Immature natural killer cell (primary cell): ENCODE measurements around the gene TDRD3. TPM values are rescaled to one million over a fixed set of nuclear protein-coding genes. Genes with fewer than 3 reads are reported as not detected.
A peak's percentile ranks its signal among the peaks of the same experiment; 100 is the strongest.

ENCODE experiments used
- DNase-seq, 3 donors: peaks; one replicate each; pipeline ENCODE4 v3.0.0; 2022; ENCODE audit warnings: mixed read lengths in 1 of 3
- H3K27ac Mint-ChIP-seq, 6 donors: one replicate each; pipeline ENCODE4 v1.8.0; 2020; ENCODE audit warnings: mixed read lengths in 6 of 6, mild to moderate bottlenecking in 5 of 6, inconsistent platforms in 4 of 6, moderate library complexity in 3 of 6
- H3K27me3 Mint-ChIP-seq, 3 donors: one replicate each; pipeline ENCODE4 v1.8.0; 2020 to 2021; ENCODE audit warnings: low read depth in 3 of 3, mild to moderate bottlenecking in 3 of 3, mixed read lengths in 3 of 3, moderate library complexity in 3 of 3, inconsistent platforms in 1 of 3
- H3K36me3 Mint-ChIP-seq, 3 donors: one replicate each; pipeline ENCODE4 v1.8.0; 2020; ENCODE audit warnings: mixed read lengths in 3 of 3, inconsistent platforms in 2 of 3, mild to moderate bottlenecking in 2 of 3
- H3K4me1 Mint-ChIP-seq, 2 donors: one replicate each; pipeline ENCODE4 v1.8.0; 2020; ENCODE audit warnings: inconsistent platforms in 2 of 2, mild to moderate bottlenecking in 2 of 2, mixed read lengths in 2 of 2, moderate library complexity in 1 of 2
- H3K4me3 Mint-ChIP-seq, 5 donors: one replicate each; pipeline ENCODE4 v1.8.0; 2020; ENCODE audit warnings: mild to moderate bottlenecking in 5 of 5, mixed read lengths in 5 of 5, inconsistent platforms in 3 of 5, moderate library complexity in 3 of 5
- H3K9me3 Mint-ChIP-seq, 6 donors: one replicate each; pipeline ENCODE4 v1.8.0; 2020; ENCODE audit warnings: mild to moderate bottlenecking in 6 of 6, mixed read lengths in 6 of 6, inconsistent platforms in 4 of 6, moderate library complexity in 3 of 6
- polyA plus RNA-seq, 3 donors: library from polyadenylated mRNA; unstranded; fragments of 300-500 nt; fragmentation: Illumina TruSeq; gene quantifications; one replicate each; pipeline ENCODE4 v1.2.3, GENCODE V29; 2021

The TDRD3 gene
- polyA plus RNA-seq, 3 donors from 2014 or later = 3.7 to 7.9 (median 3.9) TPM

DNA sequence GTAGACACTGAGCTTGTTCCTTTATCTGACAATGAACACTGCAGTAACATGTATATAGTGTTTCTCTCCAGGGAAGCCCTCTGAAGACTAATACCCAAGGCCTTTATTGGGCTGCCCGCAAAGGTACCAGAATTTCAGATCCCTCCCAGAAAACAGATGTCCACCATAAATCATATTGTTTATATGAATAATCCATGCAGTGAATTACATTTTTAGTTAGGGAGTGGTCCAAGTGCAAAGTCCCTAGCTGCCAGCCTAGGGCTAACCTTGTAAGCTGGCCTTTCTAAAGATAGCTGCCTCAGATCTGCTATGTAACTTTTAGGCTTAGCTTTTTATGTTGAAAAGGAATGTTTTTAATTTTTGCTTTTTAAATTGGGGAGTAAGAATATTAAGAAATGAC lies 44.7 kb downstream of the TDRD3 start:
- no peak overlapping the region for H3K4me3 Mint-ChIP-seq
- no peaks in the 10 kb centered on the region for H3K36me3 Mint-ChIP-seq
- peaks cover 13 to 17% of the 10 kb centered on the region in 2 donors for H3K4me1 Mint-ChIP-seq
- no peak overlapping the region for H3K27ac Mint-ChIP-seq
- no peak for DNase-seq
- no peaks in the 10 kb centered on the region for H3K27me3 Mint-ChIP-seq
- no peaks in the 10 kb centered on the region for H3K9me3 Mint-ChIP-seq

DNA sequence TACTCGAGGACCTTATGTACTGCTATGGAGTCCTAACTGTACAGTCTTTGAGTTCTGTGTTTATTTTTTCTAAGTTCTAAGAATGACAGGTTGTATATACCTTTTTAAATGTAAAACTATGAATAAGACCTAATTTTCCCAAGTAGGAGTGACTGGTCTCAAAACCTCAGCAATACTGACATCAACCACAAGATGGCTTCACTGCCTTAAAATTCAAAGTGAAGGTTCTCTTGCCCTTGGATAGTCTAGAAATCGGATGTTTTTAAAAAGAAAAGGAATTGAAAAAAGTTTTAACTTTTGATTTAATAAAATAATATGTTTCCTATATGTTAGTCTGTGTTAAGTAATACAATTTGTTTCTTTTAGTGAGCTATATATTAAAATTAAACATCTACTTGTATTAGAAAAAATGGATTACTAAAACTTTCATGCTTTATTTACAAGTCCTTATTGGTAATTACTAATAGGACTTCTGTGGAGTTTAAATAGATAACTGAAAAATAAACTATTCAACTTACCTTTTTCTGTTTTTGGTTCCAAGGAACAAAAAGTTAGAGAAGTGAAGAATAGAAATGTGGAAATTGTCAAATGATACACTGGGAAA lies 52.0 kb downstream of the TDRD3 start:
- no peak for DNase-seq
- Mint-ChIP-seq H3K36me3 (peaks cover 0 to 3% (median 0%) of the 10 kb centered on the region in 3 donors), H3K27ac (no peak overlapping the region), H3K27me3 (peaks cover 0 to 1% (median 0%) of the 10 kb centered on the region in 3 donors), H3K4me1 (no peaks in the 10 kb centered on the region), H3K9me3 (no peaks in the 10 kb centered on the region), H3K4me3 (no peak overlapping the region)

DNA sequence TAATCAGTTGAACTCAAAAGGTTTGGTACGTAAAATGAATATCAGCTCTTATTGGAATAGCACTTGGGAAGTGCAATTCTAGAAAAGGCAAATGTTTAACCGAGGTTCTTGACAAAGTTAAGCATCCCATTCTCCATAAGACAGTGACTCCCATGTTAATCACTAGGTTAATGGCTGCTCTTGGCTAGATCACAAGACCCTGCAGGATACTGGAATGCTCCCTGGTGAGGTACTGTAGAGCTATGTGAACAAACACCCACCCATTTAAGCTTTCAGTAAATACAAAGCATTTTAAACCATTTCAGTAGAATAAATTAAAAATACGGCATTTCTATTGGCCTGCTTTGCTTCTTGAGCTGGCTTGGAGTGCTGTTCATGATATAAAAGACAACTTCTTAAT lies 56.5 kb downstream of the TDRD3 start:
- H3K27me3 Mint-ChIP-seq = no peaks in the 10 kb centered on the region
- no peaks in the 10 kb centered on the region for H3K9me3 Mint-ChIP-seq
- no peak overlapping the region for H3K27ac Mint-ChIP-seq
- peaks cover 0 to 3% (median 0%) of the 10 kb centered on the region in 3 donors for H3K36me3 Mint-ChIP-seq
- H3K4me1 Mint-ChIP-seq = no peaks in the 10 kb centered on the region
- no peak overlapping the region for H3K4me3 Mint-ChIP-seq
- DNase-seq = no peak

DNA sequence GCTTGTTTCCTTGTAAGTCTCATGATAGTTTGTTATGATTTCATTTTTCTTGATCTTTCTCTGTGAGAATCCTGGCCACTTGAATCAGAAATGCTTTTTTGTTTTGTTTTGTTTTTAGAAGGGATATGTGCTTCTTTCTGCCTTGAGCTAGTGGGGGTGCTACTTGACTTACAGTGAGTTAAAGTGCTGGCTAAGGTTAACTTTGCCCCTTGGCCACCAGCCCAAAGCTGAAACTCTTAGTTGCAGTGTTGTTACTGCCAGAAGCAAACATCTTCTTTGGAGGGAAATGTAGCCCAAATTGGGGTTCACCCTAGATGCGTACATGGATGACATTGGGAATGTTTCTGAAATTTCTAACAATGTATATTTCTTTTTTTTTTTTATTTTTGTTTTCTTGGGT lies 57.4 kb downstream of the TDRD3 start:
- no peak overlapping the region for H3K4me3 Mint-ChIP-seq
- no peaks in the 10 kb centered on the region for H3K9me3 Mint-ChIP-seq
- no peaks in the 10 kb centered on the region for H3K4me1 Mint-ChIP-seq
- H3K27ac Mint-ChIP-seq = no peak overlapping the region
- DNase-seq = no peak
- H3K27me3 Mint-ChIP-seq = no peaks in the 10 kb centered on the region
- peaks cover 0 to 3% (median 0%) of the 10 kb centered on the region in 3 donors for H3K36me3 Mint-ChIP-seq

DNA sequence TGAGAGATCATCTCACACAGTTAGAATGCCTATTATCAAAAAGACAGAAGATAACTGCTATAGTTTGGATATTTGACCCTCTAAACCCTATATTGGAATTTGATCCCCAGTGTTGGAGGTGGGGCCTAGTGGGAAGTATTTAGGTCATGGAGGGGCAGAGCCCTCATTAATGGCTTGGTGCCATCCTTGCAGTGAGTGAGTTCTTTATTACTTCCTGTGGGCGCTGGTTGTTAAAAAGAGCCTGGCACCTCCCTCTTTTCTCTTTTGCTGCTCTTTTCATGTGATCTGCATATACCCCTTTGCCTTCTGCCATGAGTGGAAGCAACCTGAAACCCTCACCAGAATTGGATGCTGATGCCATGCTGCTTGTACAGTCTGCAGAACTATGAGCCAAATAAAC lies 66.8 kb downstream of the TDRD3 start:
- peaks cover 29 to 40% of the 10 kb centered on the region in 2 donors for H3K4me1 Mint-ChIP-seq
- H3K27ac Mint-ChIP-seq = peak overlapping the region; percentile 33 to 75 (median 50)
- peak overlapping the region in 3 of 5 donors; percentile 19 to 34 (median 33) for H3K4me3 Mint-ChIP-seq
- H3K27me3 Mint-ChIP-seq = no peaks in the 10 kb centered on the region
- peaks cover 10 to 34% (median 22%) of the 10 kb centered on the region in 3 donors for H3K36me3 Mint-ChIP-seq
- no peaks in the 10 kb centered on the region for H3K9me3 Mint-ChIP-seq
- DNase-seq = peak in 2 of 3 donors; percentile 3 to 6

DNA sequence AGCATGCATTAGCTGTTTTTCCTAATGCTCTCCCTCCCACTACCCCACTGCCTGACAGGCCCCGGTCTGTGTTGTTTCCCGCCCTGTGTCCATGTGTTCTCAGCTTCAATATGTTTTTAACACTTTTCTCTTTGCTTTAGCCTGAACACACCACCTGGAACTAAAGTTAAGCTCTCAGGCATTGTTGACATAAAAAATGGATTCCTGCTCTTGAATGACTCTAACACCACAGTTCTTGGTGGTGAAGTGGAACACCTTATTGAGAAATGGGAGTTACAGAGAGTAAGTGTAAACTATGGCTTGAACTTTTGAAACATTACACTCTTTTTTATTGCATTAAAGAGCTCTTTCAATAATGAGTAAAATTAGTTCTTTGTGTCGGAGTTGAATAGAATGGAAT lies 70.1 kb downstream of the TDRD3 start:
- peak overlapping the region in 3 of 6 donors; percentile 29 to 76 (median 42) for H3K27ac Mint-ChIP-seq
- H3K4me3 Mint-ChIP-seq = no peak overlapping the region
- peaks cover 10 to 41% (median 30%) of the 10 kb centered on the region in 3 donors for H3K36me3 Mint-ChIP-seq
- DNase-seq = no peak
- H3K4me1 Mint-ChIP-seq = peaks cover 25 to 33% of the 10 kb centered on the region in 2 donors
- H3K27me3 Mint-ChIP-seq = no peaks in the 10 kb centered on the region
- no peaks in the 10 kb centered on the region for H3K9me3 Mint-ChIP-seq

DNA sequence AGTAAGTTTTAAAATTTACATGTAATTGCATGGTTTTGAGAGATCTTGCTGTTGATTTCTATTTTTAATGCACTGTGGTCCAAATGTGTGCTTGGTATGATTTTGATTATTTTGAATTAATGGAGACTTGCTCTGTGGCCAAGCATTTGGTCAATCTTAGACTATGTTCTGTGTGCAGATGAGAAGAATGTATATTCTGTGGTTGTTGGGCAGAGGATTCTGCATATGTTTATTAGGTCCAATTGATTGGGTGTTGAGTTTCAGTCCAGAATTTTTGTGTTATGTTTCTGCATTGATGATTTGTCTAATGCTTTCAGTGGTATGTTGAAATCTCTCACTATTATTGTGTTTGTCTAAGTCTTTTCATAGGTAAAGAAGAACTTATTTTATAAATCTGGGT lies 82.3 kb downstream of the TDRD3 start:
- H3K27ac Mint-ChIP-seq = no peak overlapping the region
- H3K27me3 Mint-ChIP-seq = no peaks in the 10 kb centered on the region
- peaks cover 0 to 10% (median 2%) of the 10 kb centered on the region in 6 donors for H3K9me3 Mint-ChIP-seq
- no peak for DNase-seq
- peaks cover 37 to 77% (median 75%) of the 10 kb centered on the region in 3 donors for H3K36me3 Mint-ChIP-seq
- H3K4me3 Mint-ChIP-seq = no peak overlapping the region
- H3K4me1 Mint-ChIP-seq = peaks cover 5 to 30% of the 10 kb centered on the region in 2 donors

DNA sequence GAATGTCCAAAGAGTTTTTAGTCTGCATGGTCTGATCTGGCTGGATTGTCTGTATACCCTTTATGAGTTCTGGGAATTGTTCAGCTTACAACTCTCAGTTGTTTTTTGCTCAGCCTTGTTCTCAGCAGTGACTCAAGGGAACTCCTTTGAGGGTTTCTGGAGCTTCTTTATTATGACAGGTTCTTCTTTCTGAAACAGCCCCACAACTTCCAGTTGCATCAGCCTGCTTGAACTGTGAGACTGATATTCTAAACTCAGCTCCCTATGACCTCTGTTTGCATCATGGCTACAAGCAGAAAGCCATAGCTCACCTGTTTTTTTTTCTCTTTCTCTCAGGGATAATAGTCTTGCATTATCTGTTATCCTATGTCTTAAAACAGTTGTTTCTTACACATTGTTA lies 85.0 kb downstream of the TDRD3 start:
- Mint-ChIP-seq H3K27me3 (no peaks in the 10 kb centered on the region), H3K27ac (no peak overlapping the region), H3K36me3 (peaks cover 48 to 70% (median 70%) of the 10 kb centered on the region in 3 donors), H3K4me3 (no peak overlapping the region), H3K4me1 (peaks cover 5 to 30% of the 10 kb centered on the region in 2 donors), H3K9me3 (peaks cover 0 to 10% (median 2%) of the 10 kb centered on the region in 6 donors)
- no peak for DNase-seq

DNA sequence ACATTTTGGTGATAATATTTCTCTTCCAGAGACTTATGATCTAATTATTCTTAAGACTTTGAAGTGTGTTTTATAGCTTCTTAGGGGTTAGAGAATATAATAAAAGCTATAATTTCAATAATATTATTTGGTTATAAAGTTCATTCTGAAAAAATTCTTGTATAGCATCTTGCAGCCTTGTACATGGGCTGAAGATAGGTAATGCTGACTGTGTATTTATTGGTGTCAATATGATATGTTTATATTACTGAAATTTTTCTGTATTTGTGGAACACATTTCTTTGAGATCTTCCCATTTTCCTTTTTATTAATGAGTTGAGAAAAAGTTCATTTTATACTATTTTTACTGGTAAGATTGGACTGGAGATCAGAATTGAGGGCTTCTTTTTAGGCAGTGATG lies 87.8 kb downstream of the TDRD3 start:
- Mint-ChIP-seq H3K9me3 (peaks cover 0 to 15% (median 3%) of the 10 kb centered on the region in 6 donors), H3K4me3 (no peak overlapping the region), H3K36me3 (peaks cover 55 to 70% (median 69%) of the 10 kb centered on the region in 3 donors), H3K27me3 (no peaks in the 10 kb centered on the region), H3K27ac (no peak overlapping the region), H3K4me1 (peaks cover 6 to 25% of the 10 kb centered on the region in 2 donors)
- DNase-seq = no peak

DNA sequence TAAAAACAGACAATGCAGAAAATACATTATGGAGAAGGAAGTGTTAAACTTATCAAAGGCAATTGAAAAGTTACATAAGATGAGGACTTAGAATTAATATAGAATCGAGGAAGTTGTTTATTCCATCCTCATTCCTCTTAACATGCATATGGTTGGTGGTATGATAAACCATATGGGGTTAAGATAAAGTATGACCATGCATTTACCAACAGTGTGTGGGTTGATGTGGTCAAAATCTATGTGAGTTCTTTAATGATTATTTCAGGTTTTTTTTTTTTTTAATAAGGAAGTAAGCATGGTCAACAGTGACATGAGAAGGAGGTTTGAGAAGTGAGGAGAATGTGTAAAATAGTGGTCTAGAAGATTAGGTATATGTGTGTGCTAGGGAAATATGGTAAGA lies 94.5 kb downstream of the TDRD3 start:
- DNase-seq = no peak
- no peak overlapping the region for H3K4me3 Mint-ChIP-seq
- peaks cover 0 to 5% (median 3%) of the 10 kb centered on the region in 6 donors for H3K9me3 Mint-ChIP-seq
- H3K27me3 Mint-ChIP-seq = no peaks in the 10 kb centered on the region
- H3K4me1 Mint-ChIP-seq = peaks cover 6 to 13% of the 10 kb centered on the region in 2 donors
- no peak overlapping the region for H3K27ac Mint-ChIP-seq
- H3K36me3 Mint-ChIP-seq = peaks cover 55 to 70% (median 67%) of the 10 kb centered on the region in 3 donors

DNA sequence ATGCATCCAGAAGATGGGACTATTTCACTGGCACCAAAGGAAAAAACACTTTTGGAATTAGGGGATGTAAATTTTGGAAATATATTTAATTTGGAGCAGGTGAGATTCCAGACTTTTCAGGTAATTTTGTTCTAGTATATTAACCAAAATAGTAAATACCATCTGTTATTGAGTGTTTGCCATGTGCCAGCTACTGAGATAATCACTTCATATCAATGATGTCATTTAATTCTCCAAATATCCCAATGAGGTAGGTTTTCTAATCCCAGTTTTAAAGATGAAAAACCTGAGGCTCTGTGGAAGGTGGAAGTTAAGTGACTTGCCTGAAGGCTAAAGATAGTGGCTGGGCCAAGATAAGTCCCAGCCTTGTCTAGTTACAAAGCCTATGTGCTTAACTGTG lies 95.2 kb downstream of the TDRD3 start:
- Mint-ChIP-seq H3K4me3 (no peak overlapping the region), H3K4me1 (peaks cover 6 to 13% of the 10 kb centered on the region in 2 donors), H3K27me3 (no peaks in the 10 kb centered on the region), H3K27ac (no peak overlapping the region), H3K9me3 (peaks cover 0 to 5% (median 3%) of the 10 kb centered on the region in 6 donors), H3K36me3 (peaks cover 55 to 70% (median 70%) of the 10 kb centered on the region in 3 donors)
- DNase-seq = no peak

DNA sequence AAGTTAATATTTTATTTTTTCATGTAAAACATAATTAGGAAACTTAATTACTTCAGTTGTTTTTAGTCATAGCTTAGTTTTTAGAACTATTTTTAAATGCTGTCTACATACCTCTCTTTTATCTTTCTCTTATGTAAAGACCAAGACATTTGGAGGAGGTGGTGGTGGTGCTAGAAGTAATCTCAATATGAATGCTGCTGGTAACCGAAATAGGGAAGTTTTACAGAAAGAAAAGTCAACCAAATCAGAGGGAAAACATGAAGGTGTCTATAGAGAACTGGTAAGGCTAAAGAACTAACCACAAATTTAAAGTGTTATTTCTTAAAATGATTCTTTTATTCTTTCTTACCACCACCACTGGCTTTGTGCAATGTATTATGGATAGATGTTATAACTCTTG lies 97.3 kb downstream of the TDRD3 start:
- no peak overlapping the region for H3K27ac Mint-ChIP-seq
- DNase-seq = no peak
- no peak overlapping the region for H3K4me3 Mint-ChIP-seq
- H3K4me1 Mint-ChIP-seq = peaks cover 0 to 6% of the 10 kb centered on the region in 2 donors
- peaks cover 0 to 9% (median 0%) of the 10 kb centered on the region in 6 donors for H3K9me3 Mint-ChIP-seq
- peaks cover 54 to 74% (median 72%) of the 10 kb centered on the region in 3 donors for H3K36me3 Mint-ChIP-seq
- no peaks in the 10 kb centered on the region for H3K27me3 Mint-ChIP-seq

DNA sequence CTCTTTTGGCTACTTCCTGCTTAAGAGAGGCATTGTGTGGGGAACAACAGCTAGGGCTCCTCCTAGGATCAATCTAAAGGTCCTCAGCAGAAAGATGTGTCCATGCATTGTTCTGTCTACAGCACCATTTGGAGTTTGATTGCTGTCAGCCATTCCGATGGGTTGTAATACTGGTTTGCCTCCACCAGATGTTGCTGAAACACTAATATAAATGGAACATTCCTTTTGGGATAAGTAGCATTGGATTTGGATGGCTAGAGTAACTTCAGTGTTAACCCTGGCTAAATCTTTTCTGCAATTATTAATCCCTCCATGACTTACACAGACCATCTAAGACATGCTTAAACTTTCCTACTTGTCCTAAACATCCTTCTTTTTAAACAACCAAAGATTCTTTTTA lies 104.2 kb downstream of the TDRD3 start:
- no peaks in the 10 kb centered on the region for H3K4me1 Mint-ChIP-seq
- no peak for DNase-seq
- no peak overlapping the region for H3K4me3 Mint-ChIP-seq
- peaks cover 13 to 43% (median 32%) of the 10 kb centered on the region in 6 donors for H3K9me3 Mint-ChIP-seq
- H3K27me3 Mint-ChIP-seq = peaks cover 0 to 2% (median 0%) of the 10 kb centered on the region in 3 donors
- no peak overlapping the region for H3K27ac Mint-ChIP-seq
- peaks cover 74 to 88% (median 83%) of the 10 kb centered on the region in 3 donors for H3K36me3 Mint-ChIP-seq

DNA sequence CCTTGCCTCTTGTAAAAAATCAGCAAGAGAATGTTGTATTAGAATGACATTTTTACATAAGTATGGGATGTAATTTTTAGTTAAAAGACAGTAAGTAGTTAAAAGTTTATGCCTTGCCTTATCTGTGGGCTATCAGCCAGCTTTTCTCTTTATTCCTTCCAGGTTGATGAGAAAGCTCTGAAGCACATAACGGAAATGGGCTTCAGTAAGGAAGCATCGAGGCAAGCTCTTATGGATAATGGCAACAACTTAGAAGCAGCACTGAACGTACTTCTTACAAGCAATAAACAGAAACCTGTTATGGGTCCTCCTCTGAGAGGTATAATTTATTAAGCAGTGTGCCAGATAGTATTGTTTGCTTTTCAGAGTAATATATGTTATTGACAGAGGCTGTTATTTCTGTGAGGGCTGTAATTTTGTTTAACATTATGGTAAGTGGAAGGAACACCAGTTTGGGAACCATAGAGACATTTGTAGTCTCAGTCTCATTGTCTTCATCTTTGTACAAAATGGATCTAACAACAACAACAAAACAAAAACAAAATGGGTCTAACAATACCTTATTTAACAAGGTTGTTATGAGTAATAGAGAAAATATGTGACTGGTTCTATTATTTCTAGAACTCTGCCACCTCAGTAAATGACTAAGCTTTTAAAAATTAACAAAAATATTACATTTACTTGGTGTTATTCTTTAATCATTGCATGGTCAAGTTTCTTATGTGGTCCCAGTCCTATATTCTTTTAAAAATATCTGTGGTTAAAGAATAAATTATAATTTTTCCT lies 112.8 kb downstream of the TDRD3 start:
- Mint-ChIP-seq H3K36me3 (peaks cover 48 to 62% (median 59%) of the 10 kb centered on the region in 3 donors), H3K27ac (no peak overlapping the region), H3K27me3 (peaks cover 0 to 2% (median 0%) of the 10 kb centered on the region in 3 donors), H3K9me3 (peaks cover 0 to 12% (median 5%) of the 10 kb centered on the region in 6 donors), H3K4me1 (peaks cover 7 to 8% of the 10 kb centered on the region in 2 donors), H3K4me3 (no peak overlapping the region)
- no peak for DNase-seq
